ENCODE data around the gene FOXP4. TPM values are rescaled to one million over a fixed set of nuclear protein-coding genes. Genes with fewer than 3 reads are reported as not detected.

FOXP4 gene
- total RNA-seq, 2 experiments from 2014 or later: 4.8 to 5.3 TPM

DNA sequence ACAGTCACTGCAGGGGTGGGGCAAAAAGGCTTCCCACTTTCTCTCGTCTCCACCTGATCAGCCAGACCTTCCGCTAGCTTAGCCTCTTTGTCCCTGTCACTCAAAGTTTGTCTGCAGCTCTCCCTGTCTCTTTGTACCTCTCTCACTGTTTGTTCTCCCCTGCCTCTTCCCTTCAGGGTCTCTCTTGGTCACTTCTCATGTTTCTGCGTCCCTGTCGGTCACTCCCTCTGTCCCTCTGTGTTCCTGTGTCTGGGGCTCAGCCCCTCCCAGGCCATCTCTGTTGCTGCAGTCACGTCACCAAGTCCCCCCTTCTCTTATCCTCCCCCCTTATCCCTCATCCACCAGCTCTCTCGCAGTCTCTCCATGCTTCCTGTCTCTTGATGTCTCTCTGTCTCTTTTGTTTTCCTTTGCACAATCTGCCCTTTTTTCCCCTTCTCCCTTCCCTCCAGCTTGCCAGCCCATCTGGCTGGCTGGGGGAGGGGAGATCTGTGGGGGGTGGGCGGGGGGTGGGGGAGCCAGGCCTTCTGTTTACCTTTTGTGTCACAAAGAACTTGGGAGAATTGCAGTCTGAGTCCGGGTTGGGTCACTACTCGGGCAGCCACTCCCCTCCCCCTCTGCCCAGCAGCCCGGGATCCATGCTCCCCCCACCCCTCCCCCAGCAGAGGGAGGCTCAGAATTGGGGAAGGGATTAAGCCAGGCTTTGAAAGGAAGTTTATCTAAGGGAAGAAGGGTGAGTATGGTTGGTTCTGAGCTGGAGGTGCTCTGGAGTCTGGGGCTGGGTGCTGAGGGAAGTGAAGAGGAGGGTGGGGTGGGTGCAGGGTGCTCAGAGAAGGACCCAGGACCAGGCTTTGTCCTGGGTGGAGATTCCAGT is 32.3 kb downstream of the FOXP4 start:
- ChIA-PET POLR2A (no interaction called here), CTCF (interaction anchor here (1.3 to 1.9 kb wide), 2 partner anchors 8 to 11 kb away, joined by 4 to 5 read pairs; no protein-coding TSS in a partner anchor)
- Mint-ChIP-seq H3K4me3 (no peak overlapping the region), H3K27ac (no peak overlapping the region), H3K36me3 (ENCODE audit: low read depth) (no peaks in the 10 kb centered on the region), H3K4me1 (no peaks in the 10 kb centered on the region), H3K9me3 (no peaks in the 10 kb centered on the region), H3K27me3 (peaks cover 3% of the 10 kb centered on the region)
- no peak for DNase-seq

DNA sequence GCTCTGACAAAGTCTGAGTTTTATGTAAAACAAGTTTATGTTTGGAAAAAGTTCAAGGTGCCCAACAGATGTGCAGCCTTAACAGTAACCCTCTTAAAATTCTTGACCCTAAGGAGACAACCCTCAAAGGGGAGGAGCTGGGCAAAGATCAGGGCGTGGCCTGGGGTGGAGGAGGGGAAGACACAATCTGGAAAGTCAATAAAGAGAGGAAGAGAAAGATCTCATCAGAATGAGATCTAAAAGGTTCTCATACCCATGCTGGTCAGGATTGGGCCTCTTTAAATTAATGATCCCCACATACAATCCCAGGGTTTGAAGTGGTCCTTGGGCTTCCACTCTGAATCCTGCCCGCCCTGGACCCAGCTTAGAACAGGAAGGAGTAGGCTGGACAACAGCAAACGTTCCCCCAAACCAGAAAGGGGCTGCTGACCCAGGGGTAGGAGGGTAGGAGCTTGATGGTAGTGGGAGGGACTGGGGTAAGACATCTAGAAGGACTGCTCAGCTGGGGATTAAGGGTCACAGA is 33.0 kb downstream of the FOXP4 start:
- Mint-ChIP-seq H3K27ac (no peak overlapping the region), H3K27me3 (peaks cover 3% of the 10 kb centered on the region), H3K4me3 (no peak overlapping the region), H3K4me1 (no peaks in the 10 kb centered on the region), H3K36me3 (ENCODE audit: low read depth) (no peaks in the 10 kb centered on the region), H3K9me3 (no peaks in the 10 kb centered on the region)
- ChIA-PET POLR2A (no interaction called here), CTCF (interaction anchor here (1.9 kb wide), 1 partner anchor 10 kb away, joined by 5 read pairs; no protein-coding TSS in a partner anchor)
- no peak for DNase-seq

DNA sequence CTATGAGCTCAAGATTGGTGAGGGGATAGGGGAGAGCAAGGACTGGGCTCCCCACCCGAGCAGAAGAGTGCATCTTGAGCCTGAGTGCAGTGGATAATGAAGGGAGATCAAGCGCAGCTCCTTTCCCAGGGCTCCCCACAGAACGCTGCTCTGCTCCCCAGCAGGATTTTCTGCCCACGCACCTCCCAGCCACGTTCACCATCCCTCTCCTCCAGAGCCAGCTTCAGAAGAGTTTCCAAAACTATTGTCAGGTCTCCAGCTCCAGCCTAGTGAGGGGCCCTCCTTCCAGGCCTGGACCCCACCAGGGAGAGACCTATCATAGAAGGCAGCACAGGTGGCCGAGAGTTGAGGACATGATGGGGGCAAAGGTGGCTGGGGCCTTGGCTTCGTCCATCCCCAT is 34.5 kb downstream of the FOXP4 start:
- ChIA-PET CTCF (interaction anchor here (0.7 to 1.5 kb wide), 2 partner anchors 10 to 21 kb away, joined by 3 read pairs; no protein-coding TSS in a partner anchor), POLR2A (no interaction called here)
- Mint-ChIP-seq H3K36me3 (ENCODE audit: low read depth) (no peaks in the 10 kb centered on the region), H3K27me3 (peaks cover 3% of the 10 kb centered on the region), H3K27ac (no peak overlapping the region), H3K4me3 (no peak overlapping the region), H3K9me3 (no peaks in the 10 kb centered on the region), H3K4me1 (peaks cover 1% of the 10 kb centered on the region)
- no peak for DNase-seq

DNA sequence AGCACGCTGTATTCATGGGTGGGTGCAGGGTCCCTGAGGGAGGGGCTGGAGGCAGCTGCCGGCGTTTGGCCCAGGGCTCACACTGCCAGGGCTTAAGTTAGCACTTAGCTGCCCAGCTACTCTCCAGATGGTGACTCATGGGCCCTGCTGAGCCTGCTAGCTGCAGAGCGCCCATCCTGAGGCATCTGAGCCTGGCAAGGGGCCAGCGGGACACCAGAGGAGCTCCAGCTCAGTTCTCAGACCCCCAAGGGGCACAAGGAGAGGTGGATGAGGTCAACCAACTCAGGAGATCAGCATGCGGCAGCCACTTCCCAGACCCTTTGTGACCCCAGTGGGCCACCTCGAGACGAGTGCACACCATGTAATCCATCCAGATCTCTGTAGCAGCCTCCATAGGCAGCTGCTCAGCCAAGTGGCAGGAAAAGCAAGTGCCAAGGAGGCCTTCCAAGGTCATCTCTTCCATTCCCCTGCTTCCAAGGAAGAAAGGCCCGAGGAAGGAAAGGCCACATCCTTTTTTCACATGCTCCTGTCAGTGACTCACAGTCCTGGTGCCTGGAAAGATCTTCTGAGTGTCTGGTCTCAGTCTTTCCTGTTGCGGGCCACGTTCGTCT is 35.3 kb downstream of the FOXP4 start:
- Mint-ChIP-seq H3K27me3 (peaks cover under 1% of the 10 kb centered on the region), H3K4me3 (no peak overlapping the region), H3K27ac (no peak overlapping the region), H3K9me3 (no peaks in the 10 kb centered on the region), H3K4me1 (peaks cover 2% of the 10 kb centered on the region), H3K36me3 (ENCODE audit: low read depth) (no peaks in the 10 kb centered on the region)
- ChIA-PET POLR2A (no interaction called here), CTCF (interaction anchor here (0.7 to 1.5 kb wide), 2 partner anchors 9 to 21 kb away, joined by 3 read pairs; no protein-coding TSS in a partner anchor)
- DNase-seq: no peak

DNA sequence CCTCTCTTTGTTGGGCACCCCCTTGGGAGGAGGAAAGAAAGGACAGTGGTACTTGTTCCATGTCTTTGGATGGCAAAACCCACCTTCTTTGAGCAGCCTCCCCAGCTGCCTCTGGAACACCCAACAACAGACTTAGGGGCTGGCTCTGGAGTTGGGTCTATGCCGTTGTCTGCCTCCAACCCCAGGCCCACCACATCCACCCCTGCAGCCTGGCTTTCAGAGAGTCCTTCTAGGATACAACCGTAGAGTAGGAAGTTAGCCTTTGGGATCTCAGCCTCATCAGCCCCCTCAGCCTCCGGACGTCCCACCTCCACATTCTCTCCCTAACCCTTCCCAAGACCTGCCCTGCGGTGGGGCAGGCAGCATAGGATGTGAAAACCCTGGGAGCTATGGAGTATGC is 36.4 kb downstream of the FOXP4 start:
- H3K27me3 Mint-ChIP-seq: no peaks in the 10 kb centered on the region
- H3K36me3 Mint-ChIP-seq (ENCODE audit: low read depth): no peaks in the 10 kb centered on the region
- POLR2A ChIA-PET: no interaction called here
- H3K9me3 Mint-ChIP-seq: no peaks in the 10 kb centered on the region
- CTCF ChIA-PET: interaction anchor here (1.6 kb wide), 1 partner anchor 400 kb away, joined by 3 read pairs; no protein-coding TSS in a partner anchor
- H3K4me3 Mint-ChIP-seq: no peak overlapping the region
- no peak overlapping the region for H3K27ac Mint-ChIP-seq
- peaks cover 2% of the 10 kb centered on the region for H3K4me1 Mint-ChIP-seq
- no peak for DNase-seq

DNA sequence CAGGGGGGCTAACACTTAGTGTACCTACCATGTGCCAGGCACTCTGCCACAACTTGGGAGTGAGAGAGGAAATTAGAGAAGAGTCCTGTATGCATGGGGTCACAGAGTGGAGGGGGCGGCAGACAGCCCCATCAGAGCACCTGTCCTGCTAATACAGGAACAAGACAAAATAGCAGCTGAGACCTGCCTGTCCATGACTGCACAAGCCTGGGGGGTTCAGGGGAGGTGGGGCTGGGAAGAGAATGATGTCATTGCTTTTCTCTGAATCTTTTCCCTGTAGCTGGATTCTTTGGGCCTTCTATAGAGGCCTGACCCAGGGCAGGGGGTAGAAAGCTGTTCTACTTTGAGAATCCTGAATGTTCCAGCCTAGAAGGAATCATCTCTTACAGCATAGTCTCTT is 37.4 kb downstream of the FOXP4 start:
- Mint-ChIP-seq H3K4me3 (no peak overlapping the region), H3K9me3 (no peaks in the 10 kb centered on the region), H3K27ac (no peak overlapping the region), H3K4me1 (peaks cover 2% of the 10 kb centered on the region), H3K36me3 (ENCODE audit: low read depth) (no peaks in the 10 kb centered on the region), H3K27me3 (no peaks in the 10 kb centered on the region)
- ChIA-PET CTCF (interaction anchor here (0.8 to 1.6 kb wide), 3 partner anchors 12 to 401 kb away, joined by 3 read pairs; no protein-coding TSS in a partner anchor), POLR2A (no interaction called here)
- no peak for DNase-seq

DNA sequence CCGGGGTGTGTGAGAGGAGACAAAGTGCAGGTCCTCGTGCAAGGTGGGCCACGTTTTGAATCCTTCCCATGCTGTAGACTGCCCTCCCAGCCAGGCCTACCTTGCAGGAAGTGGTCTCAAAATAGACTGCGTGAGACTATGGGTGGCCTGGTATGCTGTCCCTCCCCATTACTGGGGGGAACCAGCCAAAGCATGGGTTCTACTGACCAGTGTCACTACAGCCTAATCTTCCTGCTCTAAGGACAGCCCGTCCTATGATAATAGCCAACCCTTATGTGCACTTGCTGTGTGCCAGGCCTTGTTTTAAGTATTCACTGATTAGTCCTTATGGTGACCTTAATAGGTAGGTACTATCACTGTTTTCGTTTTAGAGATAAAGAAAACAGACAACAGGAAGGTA is 38.0 kb downstream of the FOXP4 start:
- H3K27ac Mint-ChIP-seq: no peak overlapping the region
- peaks cover 2% of the 10 kb centered on the region for H3K4me1 Mint-ChIP-seq
- no peaks in the 10 kb centered on the region for H3K36me3 Mint-ChIP-seq (ENCODE audit: low read depth)
- no peak for DNase-seq
- H3K4me3 Mint-ChIP-seq: no peak overlapping the region
- no peaks in the 10 kb centered on the region for H3K9me3 Mint-ChIP-seq
- H3K27me3 Mint-ChIP-seq: no peaks in the 10 kb centered on the region
- CTCF ChIA-PET: interaction anchor here (1.3 kb wide), 1 partner anchor 11 kb away, joined by 3 read pairs; no protein-coding TSS in a partner anchor
- POLR2A ChIA-PET: no interaction called here

DNA sequence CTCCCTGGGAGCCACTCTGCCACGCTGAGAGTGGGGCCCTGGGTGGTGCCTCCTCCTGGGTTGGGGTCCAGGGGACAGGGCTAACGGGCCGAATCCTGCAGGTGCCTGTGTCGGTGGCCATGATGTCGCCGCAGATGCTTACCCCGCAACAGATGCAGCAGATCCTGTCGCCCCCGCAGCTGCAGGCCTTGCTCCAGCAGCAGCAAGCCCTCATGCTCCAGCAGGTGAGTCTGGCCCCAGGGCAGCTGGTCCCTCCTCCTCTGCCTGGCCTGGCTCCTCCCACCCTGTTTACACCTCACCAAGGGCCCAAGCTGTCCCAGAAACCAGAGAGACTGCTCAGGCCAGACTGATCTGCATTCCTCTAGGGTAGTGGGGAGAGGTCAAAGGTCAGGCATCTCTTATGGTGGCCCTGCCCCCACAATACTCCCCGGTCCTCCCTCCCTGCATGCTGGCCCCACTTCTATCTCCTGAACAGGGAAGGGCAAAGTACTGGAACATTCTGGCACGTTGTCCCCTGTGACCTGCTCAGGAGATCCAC is 38.6 kb downstream of the FOXP4 start:
- ChIA-PET CTCF (no interaction called here), POLR2A (no interaction called here)
- no peaks in the 10 kb centered on the region for H3K36me3 Mint-ChIP-seq (ENCODE audit: low read depth)
- no peak overlapping the region for H3K27ac Mint-ChIP-seq
- no peaks in the 10 kb centered on the region for H3K9me3 Mint-ChIP-seq
- DNase-seq: no peak
- no peak overlapping the region for H3K4me3 Mint-ChIP-seq
- no peaks in the 10 kb centered on the region for H3K27me3 Mint-ChIP-seq
- peaks cover 2% of the 10 kb centered on the region for H3K4me1 Mint-ChIP-seq

DNA sequence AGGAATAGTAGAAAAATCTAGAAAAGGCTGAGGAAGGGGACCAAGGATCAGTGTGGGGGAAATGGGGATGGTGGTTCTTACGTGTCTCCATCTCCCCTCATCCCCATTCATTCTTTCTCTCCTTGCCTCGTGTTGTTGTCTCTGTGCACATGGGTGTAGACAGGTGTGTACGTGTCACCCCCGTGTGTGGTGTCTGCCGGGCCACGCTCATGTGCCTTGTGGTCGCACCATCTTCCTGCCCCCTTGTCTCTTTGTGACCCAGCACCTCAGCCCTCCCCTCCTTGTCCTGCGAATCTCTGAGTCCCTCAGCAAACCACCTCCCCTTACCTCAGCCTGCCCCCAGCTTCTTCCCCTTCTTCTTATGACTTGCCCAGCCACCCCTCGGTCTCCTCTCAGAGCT is 39.4 kb downstream of the FOXP4 start:
- DNase-seq: no peak
- POLR2A ChIA-PET: no interaction called here
- Mint-ChIP-seq H3K27me3 (no peaks in the 10 kb centered on the region), H3K4me3 (no peak overlapping the region), H3K27ac (no peak overlapping the region), H3K9me3 (no peaks in the 10 kb centered on the region), H3K36me3 (ENCODE audit: low read depth) (no peaks in the 10 kb centered on the region), H3K4me1 (peaks cover 2% of the 10 kb centered on the region)
- CTCF ChIA-PET: interaction anchor here (0.8 kb wide), 1 partner anchor 16 kb away, joined by 3 read pairs; no protein-coding TSS in a partner anchor

DNA sequence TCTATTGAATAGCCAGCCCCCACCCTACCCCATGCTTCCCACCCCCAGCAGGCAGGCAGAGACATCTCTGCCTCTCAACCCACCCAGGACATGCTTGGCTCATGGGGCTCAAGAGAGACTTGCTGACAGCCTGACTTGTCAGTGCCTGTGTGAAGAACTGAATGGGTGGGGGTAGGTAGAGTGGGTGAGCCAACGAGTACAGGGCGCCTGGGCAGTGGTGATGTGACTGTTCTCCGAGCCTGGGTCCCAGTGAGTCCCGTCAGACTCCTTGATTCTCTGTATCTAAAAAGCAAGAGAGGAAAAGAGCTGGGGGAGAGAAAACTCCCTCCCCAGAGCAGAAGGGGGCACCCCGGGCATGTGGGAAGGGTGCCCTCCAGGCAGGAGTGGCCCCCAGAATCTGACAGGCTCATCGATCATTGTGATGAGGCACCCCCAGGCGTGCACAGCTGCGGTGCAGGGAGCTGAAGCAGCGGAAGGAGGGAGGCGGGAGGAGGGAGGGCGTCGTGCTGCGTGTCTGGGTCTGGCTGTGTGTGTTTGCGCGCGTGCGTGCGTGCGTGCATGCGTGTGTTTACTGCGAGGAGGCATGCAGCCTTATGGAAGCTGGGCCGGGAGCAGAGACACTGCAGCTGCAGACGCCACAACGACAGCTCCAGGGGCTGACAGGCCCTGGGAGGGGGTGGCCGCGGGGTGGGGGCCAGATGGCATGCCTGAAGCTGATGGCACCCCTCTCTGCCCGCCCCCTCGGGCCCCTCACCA is 40.2 kb downstream of the FOXP4 start:
- H3K27ac Mint-ChIP-seq: no peak overlapping the region
- H3K27me3 Mint-ChIP-seq: no peaks in the 10 kb centered on the region
- ChIA-PET CTCF (interaction anchor here (1.1 kb wide), 1 partner anchor 9 kb away, joined by 4 read pairs; no protein-coding TSS in a partner anchor), POLR2A (no interaction called here)
- H3K4me3 Mint-ChIP-seq: no peak overlapping the region
- peaks cover 2% of the 10 kb centered on the region for H3K4me1 Mint-ChIP-seq
- H3K9me3 Mint-ChIP-seq: no peaks in the 10 kb centered on the region
- H3K36me3 Mint-ChIP-seq (ENCODE audit: low read depth): no peaks in the 10 kb centered on the region
- DNase-seq: no peak

DNA sequence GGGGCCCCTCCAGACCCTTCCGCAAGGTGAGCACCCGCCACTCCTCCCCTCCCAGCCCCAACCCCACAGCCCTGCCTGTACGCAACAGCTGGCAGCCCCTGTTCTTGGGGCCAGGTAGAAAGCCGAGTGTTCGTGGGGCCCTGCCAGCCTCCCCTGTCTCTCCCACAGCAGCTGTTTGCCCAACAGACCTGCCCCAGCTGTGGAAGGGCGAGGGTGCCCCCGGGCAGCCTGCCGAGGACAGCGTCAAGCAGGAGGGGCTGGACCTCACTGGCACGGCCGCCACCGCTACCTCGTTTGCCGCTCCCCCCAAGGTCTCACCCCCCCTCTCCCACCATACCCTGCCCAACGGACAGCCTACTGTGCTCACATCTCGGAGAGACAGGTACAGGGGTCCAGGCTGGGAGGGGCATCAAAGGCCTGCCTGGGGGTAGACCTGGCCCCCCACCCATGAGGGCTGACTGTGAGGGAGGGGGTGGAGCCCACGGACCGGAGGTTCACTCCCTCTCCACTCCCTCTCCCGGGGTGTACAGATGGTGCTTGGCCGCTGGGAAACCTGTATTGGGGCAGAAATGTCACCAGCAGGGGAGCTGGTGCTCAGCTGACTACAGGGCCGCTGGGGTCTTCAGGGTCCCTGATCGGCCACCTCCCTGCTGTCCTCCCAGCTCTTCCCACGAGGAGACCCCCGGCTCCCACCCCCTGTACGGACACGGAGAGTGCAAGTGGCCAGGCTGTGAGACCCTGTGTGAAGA is 41.1 kb downstream of the FOXP4 start:
- CTCF ChIA-PET: interaction anchor here (0.6 to 1.1 kb wide), 3 partner anchors 10 to 57 kb away, joined by 3 to 4 read pairs (median 3); no protein-coding TSS in a partner anchor
- DNase-seq: no peak
- H3K4me1 Mint-ChIP-seq: peaks cover 2% of the 10 kb centered on the region

DNA sequence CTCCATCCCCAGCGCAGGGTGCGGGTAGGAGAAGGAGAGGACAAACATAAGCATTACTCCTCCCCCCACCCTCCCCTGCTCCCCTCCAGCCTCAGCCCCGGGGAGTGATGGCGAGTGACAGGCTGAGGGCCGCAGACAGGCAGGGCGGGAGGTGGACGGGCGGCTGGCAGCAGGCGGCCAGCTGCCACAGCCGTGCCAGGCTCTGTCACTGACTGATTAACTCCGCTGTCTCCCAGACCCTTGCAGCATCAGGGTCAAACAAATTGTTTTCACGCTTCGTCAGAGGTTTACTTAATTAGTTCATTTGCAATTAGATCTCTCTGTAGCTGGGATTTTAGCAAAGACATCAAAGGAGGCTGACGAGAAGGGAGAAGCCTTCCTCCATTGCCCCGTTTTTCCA is 41.9 kb downstream of the FOXP4 start:
- H3K9me3 Mint-ChIP-seq: no peaks in the 10 kb centered on the region
- DNase-seq: no peak
- no peak overlapping the region for H3K4me3 Mint-ChIP-seq
- H3K36me3 Mint-ChIP-seq (ENCODE audit: low read depth): no peaks in the 10 kb centered on the region
- POLR2A ChIA-PET: no interaction called here
- no peak overlapping the region for H3K27ac Mint-ChIP-seq
- no peaks in the 10 kb centered on the region for H3K27me3 Mint-ChIP-seq
- peaks cover 2% of the 10 kb centered on the region for H3K4me1 Mint-ChIP-seq
- CTCF ChIA-PET: interaction anchor here (0.6 to 1.2 kb wide), 4 partner anchors 15 to 219 kb away, joined by 3 read pairs; no protein-coding TSS in a partner anchor

More for the DNA sequence above, 41.1 kb downstream of the FOXP4 start:
- POLR2A ChIA-PET: no interaction called here
- Mint-ChIP-seq H3K27ac (no peak overlapping the region), H3K4me3 (no peak overlapping the region), H3K9me3 (no peaks in the 10 kb centered on the region), H3K36me3 (ENCODE audit: low read depth) (no peaks in the 10 kb centered on the region), H3K27me3 (no peaks in the 10 kb centered on the region)

All from activated CD4-positive, alpha-beta T cell treated with anti-CD3 and anti-CD28 coated beads, Interleukin-2, amount 10 ng/mL, durations not matched to agents 7 days and 5 days (primary cell).